Tibial nerve (tissue), 4 donors: Measurements from ENCODE around the gene THOC5. TPM values are rescaled to one million over a fixed set of nuclear protein-coding genes. Genes with fewer than 3 reads are reported as not detected.

Source experiments
- DNase-seq, 2 donors: peaks; one replicate each; pipeline ENCODE4 v3.0.0-alpha.2; 2019; ENCODE audit warnings: low spot score in 2 of 2
- H3K27ac ChIP-seq, 4 donors: fragments of 200-600 bp; sonication (generic) in 3 of 4; one replicate each; pipeline ENCODE4 v1.5.1; 2017 to 2019; ENCODE audit warnings: mild to moderate bottlenecking in 1 of 4
- H3K27me3 ChIP-seq, 2 donors: fragments of 200-600 bp; sonication (generic) in 1 of 2; one replicate each; pipeline versions ENCODE4 v1.5.1 to v1.6.0; 2017 to 2019
- H3K36me3 ChIP-seq, 3 donors: fragments of 200-600 bp; sonication (generic); one replicate each; pipeline ENCODE4 v1.5.1; 2018 to 2019
- H3K4me1 ChIP-seq, 4 donors: fragments of 200-600 bp; sonication (generic) in 3 of 4; one replicate each; pipeline ENCODE4 v1.5.1; 2017 to 2019
- H3K4me3 ChIP-seq, 4 donors: fragments of 200-600 bp; sonication (generic) in 3 of 4; one replicate each; pipeline ENCODE4 v1.5.1; 2017 to 2019; ENCODE audit warnings: mild to moderate bottlenecking in 1 of 4, moderate library complexity in 1 of 4
- H3K9me3 ChIP-seq, 4 donors: fragments of 200-600 bp; sonication (generic) in 3 of 4; one replicate each; pipeline ENCODE4 v1.5.1; 2017 to 2019
- CTCF ChIP-seq, 5 experiments: fragments of 200-600 bp in 3 of 5; fragments of 450-650 bp in 2 of 5; sonication (generic) in 3 of 5; IDR thresholded peaks; one replicate each; pipeline ENCODE4 v1.5.1; 2016 to 2019; ENCODE audit warnings: antibody characterized with exemption in 5 of 5, mild to moderate bottlenecking in 3 of 5, moderate library complexity in 2 of 5
- EP300 ChIP-seq, 2 donors: sonication (generic); formaldehyde crosslinking; IDR thresholded peaks; one replicate each; pipeline ENCODE4 v1.6.1; 2017; ENCODE audit warnings: antibody characterized with exemption in 2 of 2, mild to moderate bottlenecking in 1 of 2
- POLR2A ChIP-seq, 2 donors: fragments of 450-650 bp; IDR thresholded peaks; one replicate each; pipeline ENCODE4 v1.6.1; 2017; ENCODE audit warnings: antibody characterized with exemption in 2 of 2, mild to moderate bottlenecking in 2 of 2, moderate library complexity in 2 of 2
- WGBS, 2 donors: methylation state at CpG; one replicate each; pipeline ENCODE4 v1.1.5; 2018; 5-methylcytosine and 5-hydroxymethylcytosine counted together
- total RNA-seq, 4 donors: library from RNA; depleted of rRNA; stranded (reverse); fragments of >200 nt; gene quantifications; one replicate each; pipeline ENCODE4 v1.1.0, GENCODE V29; 2016

THOC5 gene
- total RNA-seq, 4 donors from 2014 or later, result 31.2 to 65.9 (median 50.3) TPM

- DNase-seq, result no peak
- TF ChIP-seq CTCF (IDR thresholded peaks at IDR 0.05), result peak; percentile 13 to 59 (median 47)
- no peak for TF ChIP-seq EP300 (IDR thresholded peaks at IDR 0.05)
- no peak for TF ChIP-seq POLR2A (IDR thresholded peaks at IDR 0.05)
- Histone ChIP-seq H3K4me1 (peaks cover 0 to 5% (median 0%) of the 10 kb centered on the region in 4 donors), H3K4me3 (peak overlapping the region in 2 of 4 donors; percentile 8 to 11), H3K9me3 (no peaks in the 10 kb centered on the region), H3K36me3 (no peaks in the 10 kb centered on the region), H3K27me3 (peaks cover 0 to 58% of the 10 kb centered on the region in 2 donors), H3K27ac (no peak overlapping the region)
- 26 to 32% methylated on average over 32 to 34 of the region's 54 CpGs for WGBS, 2 donors
Observed at GRCh38 chr22:29470159-29470855, 83.2 kb downstream of the THOC5 start.

GRCh38 chr22:29469755-29470154 lies 83.8 kb downstream of the THOC5 start:
- H3K4me3 ChIP-seq, result no peak overlapping the region
- H3K4me1 ChIP-seq, result peaks cover 0 to 5% (median 0%) of the 10 kb centered on the region in 4 donors
- WGBS, 2 donors, result 55 to 62% methylated on average over 9 of the region's 9 CpGs

DNA sequence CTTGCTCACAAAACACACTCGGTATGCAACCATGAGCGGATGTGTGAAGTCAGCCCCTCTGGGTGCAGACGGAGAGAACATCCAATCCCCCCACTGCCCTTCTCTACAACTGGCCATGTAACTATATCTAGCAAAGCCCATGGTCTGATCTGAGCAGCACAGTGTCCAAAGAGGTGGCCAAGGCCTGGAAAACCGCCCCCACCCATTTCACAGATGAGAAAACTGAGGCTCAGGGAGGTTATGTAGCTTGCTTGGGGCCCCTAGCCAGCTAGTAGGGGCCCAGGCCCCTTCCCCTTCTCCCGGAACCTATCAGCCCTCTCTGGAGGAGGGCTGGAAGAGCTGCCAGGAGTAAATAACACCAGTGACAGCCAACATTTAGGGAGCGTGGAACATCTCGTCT lies 89.0 kb downstream of the THOC5 start:
- Histone ChIP-seq H3K27ac (no peak overlapping the region), H3K36me3 (no peaks in the 10 kb centered on the region), H3K4me1 (no peaks in the 10 kb centered on the region), H3K4me3 (no peak overlapping the region), H3K27me3 (peaks cover 0 to 10% of the 10 kb centered on the region in 2 donors), H3K9me3 (no peaks in the 10 kb centered on the region)
- no peak for TF ChIP-seq POLR2A (IDR thresholded peaks at IDR 0.05)
- no peak for TF ChIP-seq CTCF (IDR thresholded peaks at IDR 0.05)
- no peak for TF ChIP-seq EP300 (IDR thresholded peaks at IDR 0.05)
- no peak for DNase-seq
- WGBS, 2 donors, result 74 to 78% methylated on average over 4 to 7 of the region's 7 CpGs

More at GRCh38 chr22:29469755-29470154, 83.8 kb downstream of the THOC5 start:
- Histone ChIP-seq H3K9me3 (no peaks in the 10 kb centered on the region), H3K36me3 (no peaks in the 10 kb centered on the region), H3K27ac (no peak overlapping the region), H3K27me3 (peaks cover 0 to 53% of the 10 kb centered on the region in 2 donors)
- no peak for DNase-seq
- TF ChIP-seq EP300 (IDR thresholded peaks at IDR 0.05) (no peak), POLR2A (IDR thresholded peaks at IDR 0.05) (no peak), CTCF (IDR thresholded peaks at IDR 0.05) (no peak)

DNA sequence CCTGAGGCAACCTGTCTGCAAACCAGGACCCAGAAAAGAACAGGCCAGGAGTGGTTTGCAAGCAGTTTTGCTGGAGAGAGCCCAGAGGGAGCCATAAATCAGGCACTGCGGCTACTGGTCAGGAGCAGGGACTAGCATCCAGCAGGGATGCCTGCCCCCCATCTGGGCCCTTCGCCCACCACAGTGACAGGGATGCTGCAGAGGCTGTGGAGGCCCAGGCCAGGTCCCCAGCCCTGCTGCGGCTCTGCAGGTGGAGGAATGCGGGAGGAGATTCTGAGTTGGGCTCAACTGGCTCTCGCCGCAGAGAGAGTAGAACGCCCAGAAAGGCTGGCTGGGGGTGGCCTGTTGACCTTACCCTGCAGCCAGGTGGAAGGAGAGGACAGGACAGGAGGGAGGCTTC lies 89.9 kb downstream of the THOC5 start:
- DNase-seq, result no peak
- no peak overlapping the region for H3K27ac ChIP-seq
- H3K4me3 ChIP-seq, result no peak overlapping the region
- no peaks in the 10 kb centered on the region for H3K4me1 ChIP-seq
- H3K9me3 ChIP-seq, result no peaks in the 10 kb centered on the region
- no peak for TF ChIP-seq EP300 (IDR thresholded peaks at IDR 0.05)
- no peak for TF ChIP-seq CTCF (IDR thresholded peaks at IDR 0.05)
- no peak for TF ChIP-seq POLR2A (IDR thresholded peaks at IDR 0.05)
- WGBS, 2 donors, result 74 to 86% methylated on average over 5 to 7 of the region's 7 CpGs
- no peaks in the 10 kb centered on the region for H3K36me3 ChIP-seq
- peaks cover 0 to 1% of the 10 kb centered on the region in 2 donors for H3K27me3 ChIP-seq

DNA sequence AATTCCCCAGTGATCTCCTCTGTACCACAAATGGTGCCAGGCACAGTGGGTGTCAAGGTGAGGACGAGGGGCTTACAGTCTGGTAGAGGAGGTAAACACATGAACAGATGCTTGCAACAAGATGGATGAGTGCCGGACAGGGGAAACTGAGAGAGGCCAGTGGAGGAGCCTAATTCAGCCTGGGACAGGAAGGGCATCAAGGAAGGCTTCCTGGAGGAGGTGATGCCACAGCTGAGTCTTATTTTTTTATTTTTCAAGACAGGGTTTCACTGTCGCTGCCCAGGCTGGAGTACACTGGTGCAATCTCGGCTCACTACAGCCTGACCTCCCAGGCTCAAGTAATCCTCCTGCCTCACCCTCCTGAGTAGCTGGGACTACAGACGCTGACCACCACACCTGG lies 92.3 kb downstream of the THOC5 start:
- no peaks in the 10 kb centered on the region for H3K36me3 ChIP-seq
- H3K27me3 ChIP-seq, result no peaks in the 10 kb centered on the region
- no peaks in the 10 kb centered on the region for H3K9me3 ChIP-seq
- H3K27ac ChIP-seq, result no peak overlapping the region
- WGBS, 2 donors, result 95 to 96% methylated on average over 5 of the region's 5 CpGs
- no peak overlapping the region for H3K4me3 ChIP-seq
- DNase-seq, result no peak
- H3K4me1 ChIP-seq, result no peaks in the 10 kb centered on the region
- no peak for TF ChIP-seq CTCF (IDR thresholded peaks at IDR 0.05)
